Ovary (tissue), 9 donors: ENCODE results near the gene SPDYA. TPM values are rescaled to one million over a fixed set of nuclear protein-coding genes. Genes with fewer than 3 reads are reported as not detected.

Experiments
- DNase-seq, 5 donors: peaks; one replicate each; pipeline ENCODE4 v3.0.0-alpha.2; 2019 to 2020
- H3K27ac ChIP-seq, 2 donors: fragments of 200-600 bp; one replicate each; pipeline versions ENCODE4 v1.5.1 to v1.8.0; 2019 to 2022
- H3K27me3 ChIP-seq: fragments of 200-600 bp; one replicate; pipeline ENCODE4 v1.8.0; 2022
- H3K36me3 ChIP-seq: fragments of 200-600 bp; sonication (generic); one replicate; pipeline ENCODE4 v1.5.1; 2019
- H3K4me1 ChIP-seq: one replicate; pipeline ENCODE4 v1.8.1; 2013; ENCODE audit warnings: mild to moderate bottlenecking, moderate library complexity; ENCODE audit not compliant: insufficient read depth
- H3K4me3 ChIP-seq: fragments of 200-600 bp; sonication (generic); one replicate; pipeline ENCODE4 v1.5.1; 2017
- H3K9me3 ChIP-seq, 2 donors: fragments of 200-600 bp in 1 of 2; sonication (generic) in 1 of 2; one replicate each; pipeline versions ENCODE4 v1.5.1 to v1.8.1; 2013 to 2019; ENCODE audit warnings: mild to moderate bottlenecking in 1 of 2, moderate library complexity in 1 of 2
- EP300 ChIP-seq: sonication (generic); formaldehyde crosslinking; IDR thresholded peaks from one replicate; pipeline ENCODE4 v1.6.1; 2017; ENCODE audit warnings: antibody characterized with exemption
- POLR2A ChIP-seq: fragments of 450-650 bp; IDR thresholded peaks from one replicate; pipeline ENCODE4 v1.6.1; 2017; ENCODE audit warnings: antibody characterized with exemption, mild to moderate bottlenecking, moderate library complexity
- WGBS, 3 donors: extraction: QIAGEN DNeasy Blood & Tissue Kit in 1 of 3; methylation state at CpG; one replicate each; pipeline versions ENCODE4 v1.1.5 to v1.1.7; 2013 to 2017; 5-methylcytosine and 5-hydroxymethylcytosine counted together
- intact Hi-C, 4 donors: fragments of 100-400 bp; cut with DNase I; formaldehyde crosslinking; loops; one replicate each; pipeline versions ENCODE4 v1.11.0 to v1.15.1; 2022 to 2023
- polyA plus RNA-seq, 2 donors: library from polyadenylated mRNA; stranded (reverse); fragments of 200-250 nt in 1 of 2; fragments of 350-450 nt in 1 of 2; fragmentation: Illumina TruSeq in 1 of 2; extraction: RNeasy Lipid Tissue Mini Kit (QIAGEN cat#74804) in 1 of 2; gene quantifications; one replicate each; pipeline ENCODE4 v1.2.3, GENCODE V29; 2013 to 2014
- total RNA-seq, 7 donors: library from RNA; depleted of rRNA in 2 of 7; stranded (reverse); fragments of >200 nt in 2 of 7; fragmentation: NEBNext Ultra II Directional in 3 of 7; extraction: Animal tissue kit (Norgen Biotek cat#: 25700) in 3 of 7; gene quantifications; one replicate each; pipeline versions ENCODE4 v1.1.0 to v1.2.4, GENCODE V29; 2016 to 2023
- TF ChIP-seq, protein P1 (sequence below), 3 donors: fragments of 450-650 bp in 2 of 3; fragments of 200-600 bp in 1 of 3; IDR thresholded peaks; one replicate each; pipeline versions ENCODE4 v1.5.1 to v1.8.0; 2016 to 2022; ENCODE audit warnings: antibody characterized with exemption in 3 of 3, mild to moderate bottlenecking in 1 of 3
- donor health status: DM: no; HTN: no; CAD: no; lungs with moderate emphysema.
- donor health status: DM: no; HTN: no; CAD: no.
- donor health status: Bipolar disorder and iron deficiency.
- donor health status: DM: yes; HTN: yes; CAD: no.
- donor health status: DM: no; HTN: no; CAD: no.
- donor health status: DM: yes; HTN: yes; CAD: no.

The SPDYA gene
- total and polyA plus RNA-seq, 9 donors = 0.13 to 4.3 (median 0.94) TPM

DNA sequence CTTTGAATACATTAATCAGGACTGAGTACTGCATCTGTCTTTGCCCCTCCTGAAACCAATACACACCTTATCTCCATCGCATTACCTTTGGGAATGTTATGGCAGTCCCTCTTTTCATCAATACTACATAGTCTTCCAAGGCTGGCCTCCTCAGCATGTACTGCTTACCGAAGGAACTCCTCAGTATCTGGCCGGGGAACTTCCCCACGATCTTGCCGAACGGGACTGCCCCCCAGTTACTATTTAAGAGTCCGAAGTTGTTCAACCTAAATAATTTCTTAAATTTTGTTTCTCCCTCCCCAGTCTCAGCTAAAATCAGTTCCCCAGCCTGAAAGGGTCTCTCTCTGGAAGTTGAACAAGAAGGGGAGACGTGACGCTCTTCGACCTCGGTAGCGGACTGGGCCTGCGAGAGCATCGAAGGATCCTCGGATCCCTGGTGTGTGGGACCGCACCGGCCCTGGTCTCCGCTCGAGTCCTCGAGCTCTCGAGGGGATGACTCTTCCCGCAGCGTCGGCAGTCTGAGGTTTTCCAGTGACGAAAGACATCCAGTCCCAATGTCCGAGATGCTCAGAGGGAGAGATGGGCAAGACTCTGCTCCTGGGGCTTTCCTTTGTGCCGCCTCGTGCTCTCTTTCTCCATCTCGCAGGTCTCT lies 59.0 kb downstream of the SPDYA start:
- intact Hi-C loops = no loop called here
- H3K27me3 ChIP-seq = no peaks in the 10 kb centered on the region
- WGBS, 3 donors = 0% methylated on average over 29 of the region's 29 CpGs
- H3K4me1 ChIP-seq = peaks cover 11% of the 10 kb centered on the region
- peak in 1 of 5 donors; percentile 23 for DNase-seq
- no peaks in the 10 kb centered on the region for H3K9me3 ChIP-seq
- peak overlapping the region; percentile 88 for H3K4me3 ChIP-seq
- H3K36me3 ChIP-seq = no peaks in the 10 kb centered on the region
- H3K27ac ChIP-seq = peak overlapping the region; percentile 2 to 48
- TF ChIP-seq POLR2A (no peak), EP300 (no peak)
- TF ChIP-seq, protein P1, sequence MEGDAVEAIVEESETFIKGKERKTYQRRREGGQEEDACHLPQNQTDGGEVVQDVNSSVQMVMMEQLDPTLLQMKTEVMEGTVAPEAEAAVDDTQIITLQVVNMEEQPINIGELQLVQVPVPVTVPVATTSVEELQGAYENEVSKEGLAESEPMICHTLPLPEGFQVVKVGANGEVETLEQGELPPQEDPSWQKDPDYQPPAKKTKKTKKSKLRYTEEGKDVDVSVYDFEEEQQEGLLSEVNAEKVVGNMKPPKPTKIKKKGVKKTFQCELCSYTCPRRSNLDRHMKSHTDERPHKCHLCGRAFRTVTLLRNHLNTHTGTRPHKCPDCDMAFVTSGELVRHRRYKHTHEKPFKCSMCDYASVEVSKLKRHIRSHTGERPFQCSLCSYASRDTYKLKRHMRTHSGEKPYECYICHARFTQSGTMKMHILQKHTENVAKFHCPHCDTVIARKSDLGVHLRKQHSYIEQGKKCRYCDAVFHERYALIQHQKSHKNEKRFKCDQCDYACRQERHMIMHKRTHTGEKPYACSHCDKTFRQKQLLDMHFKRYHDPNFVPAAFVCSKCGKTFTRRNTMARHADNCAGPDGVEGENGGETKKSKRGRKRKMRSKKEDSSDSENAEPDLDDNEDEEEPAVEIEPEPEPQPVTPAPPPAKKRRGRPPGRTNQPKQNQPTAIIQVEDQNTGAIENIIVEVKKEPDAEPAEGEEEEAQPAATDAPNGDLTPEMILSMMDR (IDR thresholded peaks at IDR 0.05) = no peak

DNA sequence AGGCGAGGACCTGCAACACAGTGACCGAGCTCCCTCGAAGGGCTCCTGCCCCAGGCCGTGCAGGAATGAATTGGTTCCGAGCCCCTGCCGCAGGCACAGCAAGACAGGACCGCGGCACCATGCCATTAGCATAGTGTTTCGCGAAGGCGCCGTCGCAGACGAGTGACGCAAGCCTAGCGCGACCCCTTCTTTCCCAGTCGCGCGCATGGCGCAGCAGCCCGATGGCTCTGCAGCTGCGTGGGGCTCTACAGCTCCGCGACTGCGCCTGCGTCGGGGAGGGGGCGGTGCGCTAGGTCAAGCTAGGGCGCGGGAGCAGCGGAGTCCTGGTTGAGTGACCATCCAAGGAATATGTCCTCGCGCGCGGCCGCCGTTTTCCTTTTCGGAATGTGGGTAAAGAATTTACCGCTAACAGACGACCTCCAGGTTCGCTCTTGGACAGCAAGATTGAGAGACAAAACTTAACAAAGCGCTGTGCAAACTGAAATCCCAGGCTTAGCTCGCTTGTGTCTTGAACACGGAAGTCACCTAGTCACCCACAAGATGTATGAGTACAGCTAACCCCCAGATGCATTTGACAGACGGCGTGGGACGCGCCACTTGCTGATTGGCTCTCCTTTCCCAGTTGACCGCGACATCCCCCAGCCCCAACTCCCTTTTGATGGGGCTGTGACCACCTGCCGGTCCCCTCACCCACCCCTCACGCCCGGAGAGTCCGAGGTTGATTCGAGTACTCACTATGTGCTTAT lies 59.7 kb downstream of the SPDYA start, which contains the start of gene TRMT61B:
Gene TRMT61B, minus strand, starts transcription at position 164 of the 746 bp plus-strand sequence. Its CDS starts 32 bp downstream, at position 132.
- DNase-seq = peak; percentile 94 to 98 (median 95)
- peak within 1 kb of the TSS; percentile 2 to 48 for H3K27ac ChIP-seq
- intact Hi-C loops = no loop called here
- H3K4me1 ChIP-seq = peaks cover 11% of the 10 kb centered on the region
- no peaks in the 10 kb centered on the region for H3K27me3 ChIP-seq
- H3K4me3 ChIP-seq = peak within 1 kb of the TSS; percentile 88
- H3K36me3 ChIP-seq = no peaks in the 10 kb centered on the region
- WGBS, 3 donors = 0% methylated on average over 51 to 57 of the region's 57 CpGs
- TF ChIP-seq EP300 (no peak), POLR2A (peak; percentile 53)
- TF ChIP-seq, protein P1 (IDR thresholded peaks at IDR 0.05) = peak in 1 of 3 donors; percentile 25
- no peaks in the 10 kb centered on the region for H3K9me3 ChIP-seq

DNA sequence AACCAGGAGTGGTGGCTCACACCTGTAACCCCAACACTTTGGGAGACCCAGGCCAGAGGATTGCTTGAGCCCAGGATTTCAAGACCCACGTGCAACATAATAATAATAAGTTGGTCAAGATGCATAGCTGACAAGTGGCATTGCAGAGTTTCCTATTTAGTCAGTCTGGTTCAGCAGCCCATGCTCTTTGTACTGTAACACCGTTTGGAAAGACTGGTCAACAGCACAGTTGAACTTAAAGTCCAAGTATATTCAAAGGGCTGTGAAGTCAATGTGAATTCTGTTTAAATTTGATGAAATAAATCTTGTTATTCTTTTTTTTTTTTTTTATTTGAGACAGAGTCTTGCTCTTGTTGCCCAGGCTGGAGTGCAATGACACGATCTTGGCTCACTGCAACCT lies 61.0 kb downstream of the SPDYA start:
- no peaks in the 10 kb centered on the region for H3K9me3 ChIP-seq
- TF ChIP-seq, protein P1 (IDR thresholded peaks at IDR 0.05) = no peak
- H3K4me1 ChIP-seq = peaks cover 11% of the 10 kb centered on the region
- DNase-seq = no peak
- no peaks in the 10 kb centered on the region for H3K27me3 ChIP-seq
- H3K4me3 ChIP-seq = no peak overlapping the region
- 76 to 82% (median 80%) methylated on average over 3 of the region's 3 CpGs for WGBS, 3 donors
- intact Hi-C loops = no loop called here
- H3K36me3 ChIP-seq = no peaks in the 10 kb centered on the region
- no peak overlapping the region for H3K27ac ChIP-seq

DNA sequence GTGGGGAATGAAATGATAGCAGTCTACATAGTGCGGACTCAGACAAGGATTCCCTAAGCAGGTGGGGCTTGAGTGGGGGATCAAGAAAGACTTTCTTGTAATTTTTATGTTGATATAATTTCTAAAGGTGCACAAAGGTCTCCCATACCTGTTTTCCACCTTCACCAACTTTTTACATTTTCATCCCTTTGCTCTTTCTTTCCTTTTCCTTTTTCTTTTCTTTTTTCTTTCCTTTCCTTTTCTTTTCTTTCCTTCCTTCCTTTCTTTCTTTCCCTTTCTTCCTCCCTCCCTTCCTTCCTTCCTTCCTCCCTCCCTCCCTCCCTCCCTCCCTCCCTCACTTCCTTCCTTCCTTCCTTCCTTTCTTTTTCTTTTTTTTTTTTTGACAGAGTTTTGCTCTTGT lies 69.6 kb downstream of the SPDYA start:
- Histone ChIP-seq H3K36me3 (no peaks in the 10 kb centered on the region), H3K4me3 (no peak overlapping the region), H3K4me1 (no peaks in the 10 kb centered on the region), H3K27ac (no peak overlapping the region), H3K9me3 (no peaks in the 10 kb centered on the region), H3K27me3 (no peaks in the 10 kb centered on the region)
- no peak for DNase-seq
- intact Hi-C loops = no loop called here
- WGBS, 3 donors = 74 to 81% (median 76%) methylated on average over 1 of the region's 1 CpG
- TF ChIP-seq EP300 = no peak
- TF ChIP-seq, protein P1 (IDR thresholded peaks at IDR 0.05) = no peak
- TF ChIP-seq POLR2A = no peak
